ENCODE data around the gene ZC3H10. TPM values are rescaled to one million over a fixed set of nuclear protein-coding genes. Genes with fewer than 3 reads are reported as not detected.

The ZC3H10 gene
- total and polyA plus RNA-seq, 2 of the 4 experiments (the other 2 are of a cell fraction), result 1.5 to 3.6 TPM

DNA sequence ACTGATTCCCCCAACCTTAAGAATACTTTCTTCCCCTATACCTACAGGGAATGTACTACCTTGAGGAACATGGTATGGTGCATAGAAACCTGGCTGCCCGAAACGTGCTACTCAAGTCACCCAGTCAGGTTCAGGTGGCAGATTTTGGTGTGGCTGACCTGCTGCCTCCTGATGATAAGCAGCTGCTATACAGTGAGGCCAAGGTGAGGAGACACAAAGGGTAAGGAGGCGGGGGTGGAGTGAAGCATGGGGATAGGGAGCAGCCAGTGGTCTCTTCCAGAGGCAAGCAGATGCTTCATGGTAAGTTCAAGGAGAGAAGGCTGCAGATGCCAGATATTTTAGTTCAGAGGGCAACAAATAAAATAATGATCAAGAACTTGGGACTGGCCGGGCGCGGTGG, 20.3 kb upstream of the ZC3H10 start:
- H2AK5ac ChIP-seq (ENCODE audit: low read depth, low read length), result no peak overlapping the region
- H2AK9ac ChIP-seq (replicated peaks; ENCODE audit: low read depth, low read length, poor library complexity), result no peak overlapping the region
- H2BK20ac ChIP-seq (ENCODE audit: low read depth, low read length), result no peak overlapping the region
- H2BK5ac ChIP-seq (ENCODE audit: low read depth, low read length, poor library complexity, severe bottlenecking), result no peak overlapping the region
- TF ChIP-seq FOS (IDR thresholded peaks at IDR 0.05; ENCODE audit: low read depth, low read length), result no peak
- TF ChIP-seq POLR2A (IDR thresholded peaks at IDR 0.05; ENCODE audit: low read depth, low read length), result no peak
- no peak for TF ChIP-seq SMC3 (IDR thresholded peaks at IDR 0.05; ENCODE audit: low read depth, low read length)
- no peak for TF ChIP-seq MXI1 (IDR thresholded peaks at IDR 0.05; ENCODE audit: borderline replicate concordance, low read depth, low read length)
- no peak for TF ChIP-seq BHLHE40 (IDR thresholded peaks at IDR 0.05; ENCODE audit: low read depth, low read length)
- no peak for TF ChIP-seq CHD1 (IDR thresholded peaks at IDR 0.05; ENCODE audit: low read depth, low read length)
- TF ChIP-seq, protein P1, sequence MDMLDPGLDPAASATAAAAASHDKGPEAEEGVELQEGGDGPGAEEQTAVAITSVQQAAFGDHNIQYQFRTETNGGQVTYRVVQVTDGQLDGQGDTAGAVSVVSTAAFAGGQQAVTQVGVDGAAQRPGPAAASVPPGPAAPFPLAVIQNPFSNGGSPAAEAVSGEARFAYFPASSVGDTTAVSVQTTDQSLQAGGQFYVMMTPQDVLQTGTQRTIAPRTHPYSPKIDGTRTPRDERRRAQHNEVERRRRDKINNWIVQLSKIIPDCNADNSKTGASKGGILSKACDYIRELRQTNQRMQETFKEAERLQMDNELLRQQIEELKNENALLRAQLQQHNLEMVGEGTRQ (IDR thresholded peaks at IDR 0.05; ENCODE audit: low read depth, low read length), result no peak
- DNase-seq (no peak), ATAC-seq (ENCODE audit: low read depth) (no peak)
- no peak overlapping the region for H4K5ac ChIP-seq (ENCODE audit: low read depth, low read length)
- 90% methylated on average over 2 of the region's 6 CpGs; no CpG with 5 or more reads in 1 of the 2 experiments for WGBS, 2 experiments (ENCODE audit: extremely low coverage in 2 of 2, insufficient read length in 1 of 2)
- H3K18ac ChIP-seq (ENCODE audit: low read depth, low read length), result no peak overlapping the region
- H3K4ac ChIP-seq (ENCODE audit: low read depth, low read length), result no peak overlapping the region
- CTCF ChIA-PET, result no interaction called here
- H3K56ac ChIP-seq (ENCODE audit: extremely low read depth, insufficient read depth, low read length), result no peak overlapping the region
- peaks cover 3% of the 10 kb centered on the region for H3K9me3 ChIP-seq (ENCODE audit: control insufficient read depth, insufficient read depth, low read length)
- no peak overlapping the region for H3K23ac ChIP-seq (ENCODE audit: low read depth, low read length)
- H2AFZ ChIP-seq (replicated peaks; ENCODE audit: low read length, poor library complexity), result no peak overlapping the region
- H3K9ac ChIP-seq (ENCODE audit: low read depth, low read length), result no peak overlapping the region
- in situ Hi-C loops (cut with MboI; ENCODE audit: low sequenced_read_pairs) (no loop called here), dilution Hi-C loops (cut with HindIII; ENCODE audit: low sequenced_read_pairs, unreplicated experiment) (no loop called here), intact Hi-C loops (cut with micrococcal nuclease) (no loop called here)
- H3K4me3 ChIP-seq (ENCODE audit: insufficient read depth, low read depth, low read length), result no peak overlapping the region
- H3K14ac ChIP-seq (replicated peaks; ENCODE audit: low read depth, low read length), result no peak overlapping the region
- POLR2A ChIA-PET (ENCODE audit: unreplicated experiment), result no interaction called here
- no TSS peak for BruUV-seq (replicated peaks)
- H3K36me3 ChIP-seq (ENCODE audit: control insufficient read depth, insufficient read depth, low read length), result no peaks in the 10 kb centered on the region
- no peak overlapping the region for H3K27ac ChIP-seq (ENCODE audit: insufficient read depth, low read length)
- no peaks in the 10 kb centered on the region for H3K4me1 ChIP-seq (ENCODE audit: control insufficient read depth, insufficient read depth, low read length)
- H3K9me1 ChIP-seq (ENCODE audit: insufficient read depth, low read length), result 0 out of 2 replicates have a peak, but pooled peaks cover 2% of the 10 kb centered on the region
- H4K20me1 ChIP-seq (ENCODE audit: insufficient read depth, low read length), result no peaks in the 10 kb centered on the region
- no peak overlapping the region for H4K8ac ChIP-seq (ENCODE audit: low read depth in 2 of 2, low read length in 2 of 2)
- H2BK120ac ChIP-seq (ENCODE audit: low read depth, low read length), result no peak overlapping the region
- H3K27me3 ChIP-seq (ENCODE audit: control insufficient read depth, insufficient read depth, low read length), result peaks cover 52% of the 10 kb centered on the region
- no peak overlapping the region for H2BK15ac ChIP-seq (ENCODE audit: low read depth, low read length)
- H3K79me1 ChIP-seq (ENCODE audit: low read depth in 1 of 2, low read length in 2 of 2), result no peaks in the 10 kb centered on the region
- no peak overlapping the region for H3K4me2 ChIP-seq (ENCODE audit: low read depth, low read length)
- H4K91ac ChIP-seq (ENCODE audit: insufficient read depth, low read depth, low read length), result no peak overlapping the region

All from IMR-90 (cell line).